GM18951 (cell line): ENCODE results near the gene ADAM19.
"Not testable (repeated sequence)": the region's sequence is repeated elsewhere in the genome, so short reads cannot be mapped to it uniquely, and the experiment has no call there.

Experiments
- POLR2A ChIP-seq: IDR thresholded peaks from 4 replicates; pipeline ENCODE4 v1.6.1; 2011; ENCODE audit warnings: mild to moderate bottlenecking; ENCODE audit not compliant: insufficient read length, insufficient read depth; ENCODE audit errors: extremely low read depth
- in situ Hi-C: fragments of 300-500 bp; cut with MboI; formaldehyde crosslinking; loops from one replicate; pipeline ENCODE4 v1.12.0; 2022; ENCODE audit warnings: low sequenced_read_pairs, mixed read lengths, inconsistent platforms; ENCODE audit not compliant: unreplicated experiment

ADAM19 gene

DNA sequence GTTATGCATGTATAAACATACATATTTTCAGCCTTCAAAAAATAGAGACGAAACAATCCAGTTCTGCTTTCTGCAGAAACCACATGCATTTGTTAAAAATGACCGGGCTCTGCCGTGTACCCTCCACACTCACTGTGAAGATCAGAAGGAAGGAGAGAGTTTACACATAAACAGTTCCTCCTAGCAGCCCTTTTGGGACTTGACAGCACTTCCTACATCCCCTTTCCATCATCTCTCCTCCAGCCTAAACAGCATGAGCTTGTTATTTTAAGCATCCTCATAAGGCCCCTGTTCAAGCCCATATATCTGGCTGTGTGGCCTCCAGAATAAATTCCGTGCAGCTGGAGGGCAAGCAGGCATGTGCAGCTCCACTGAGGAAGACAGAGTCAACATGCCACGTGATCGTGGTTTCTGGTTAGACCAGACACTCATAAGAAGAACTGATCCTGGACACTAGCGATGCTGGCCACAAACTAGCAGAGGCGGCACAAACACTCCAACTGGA lies 73.4 kb downstream of the ADAM19 start:
- in situ Hi-C loops: no loop called here
- no peak for TF ChIP-seq POLR2A

- no peak for TF ChIP-seq POLR2A
- in situ Hi-C loops: no loop called here
Observed at GRCh38 chr5:157497875-157498611, 77.5 kb downstream of the ADAM19 start.

GRCh38 chr5:157496864-157497263 lies 78.7 kb downstream of the ADAM19 start:
- in situ Hi-C loops: no loop called here
- TF ChIP-seq POLR2A: no peak

DNA sequence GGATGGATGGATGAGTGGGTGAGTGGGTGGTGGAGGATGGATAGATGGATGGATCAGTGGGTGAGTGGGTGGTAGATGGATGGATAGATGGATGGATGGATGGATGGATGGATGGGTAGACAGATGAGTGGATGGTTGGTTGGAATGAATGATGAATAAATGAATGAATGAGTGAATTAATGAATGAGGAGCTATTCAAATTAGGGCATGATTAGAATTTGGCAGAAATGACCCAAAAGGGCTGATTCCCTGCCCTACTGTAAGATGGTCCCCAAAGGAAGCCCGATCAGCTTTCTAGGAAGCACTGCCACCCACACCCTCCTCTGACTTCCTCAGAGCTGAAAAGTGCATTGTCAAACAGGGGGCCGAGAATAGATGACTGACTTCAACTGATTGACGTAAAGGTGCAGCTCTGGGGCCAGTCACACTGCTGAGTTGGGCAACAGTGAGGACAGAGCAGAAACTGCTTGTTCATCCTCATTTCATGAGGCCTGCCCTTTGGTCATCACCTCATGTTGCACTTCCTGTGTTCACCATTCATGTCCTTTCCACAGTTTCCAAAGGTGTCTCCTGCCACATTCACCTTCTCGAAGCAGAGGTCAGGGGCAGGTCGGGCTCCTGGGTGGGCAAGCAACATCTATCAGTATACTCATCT lies 81.3 kb downstream of the ADAM19 start:
- TF ChIP-seq POLR2A: no peak
- in situ Hi-C loops: no loop called here

DNA sequence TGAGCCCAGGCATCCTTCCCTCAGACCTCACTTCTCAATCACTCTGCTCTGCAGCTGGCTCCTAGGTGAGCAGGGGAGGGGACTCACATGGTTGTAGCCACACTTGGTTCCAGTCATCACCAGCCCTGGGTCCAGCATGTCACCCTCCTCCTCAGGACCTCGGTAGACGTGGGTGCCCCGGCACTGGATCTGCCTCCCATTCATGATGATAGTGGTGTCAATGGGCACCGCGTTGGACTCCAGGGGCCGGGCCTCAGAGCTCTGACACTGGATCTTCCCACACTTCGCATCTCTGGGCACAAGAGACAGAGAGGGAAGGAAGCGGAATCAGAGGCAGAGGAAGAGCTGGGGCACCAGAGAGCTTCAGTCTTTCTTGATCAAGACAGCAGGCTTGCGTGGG lies 82.7 kb downstream of the ADAM19 start:
- in situ Hi-C loops: no loop called here
- no peak for TF ChIP-seq POLR2A

GRCh38 chr5:157491471-157491995 lies 84.0 kb downstream of the ADAM19 start:
- in situ Hi-C loops: no loop called here
- no peak for TF ChIP-seq POLR2A

- TF ChIP-seq POLR2A: no peak
Observed at GRCh38 chr5:157487358-157487757, 88.2 kb downstream of the ADAM19 start.

GRCh38 chr5:157486861-157487260 lies 88.7 kb downstream of the ADAM19 start:
- in situ Hi-C loops: no loop called here
- no peak for TF ChIP-seq POLR2A

More at GRCh38 chr5:157487358-157487757, 88.2 kb downstream of the ADAM19 start:
- in situ Hi-C loops: no loop called here

DNA sequence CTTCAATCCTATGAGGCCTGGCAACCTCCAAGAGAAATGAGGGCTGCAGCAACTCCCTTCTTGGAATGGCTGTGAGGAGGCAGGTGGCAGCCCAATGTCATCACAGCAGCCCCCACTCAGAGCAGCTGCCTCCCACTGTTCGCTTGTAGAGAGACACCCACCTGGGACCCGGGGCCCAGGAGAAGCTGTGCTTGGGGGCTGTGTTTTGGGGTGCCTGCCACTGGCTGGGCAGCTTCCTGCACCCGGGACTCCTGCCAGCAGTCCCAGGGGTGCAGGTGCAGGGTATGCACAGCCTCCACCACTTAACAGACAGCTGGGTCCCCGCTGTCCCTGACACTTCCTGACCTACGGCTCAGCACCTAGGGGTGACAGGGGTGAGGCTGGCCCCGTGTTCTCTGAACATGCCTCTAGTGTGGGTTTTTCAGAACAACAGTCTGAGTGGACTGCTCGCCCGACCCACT lies 89.3 kb downstream of the ADAM19 start:
- in situ Hi-C loops: no loop called here

GRCh38 chr5:157485811-157486210 lies 89.8 kb downstream of the ADAM19 start:
- TF ChIP-seq POLR2A: no peak
- in situ Hi-C loops: no loop called here

More for the DNA sequence above, 89.3 kb downstream of the ADAM19 start:
- TF ChIP-seq POLR2A: no peak

DNA sequence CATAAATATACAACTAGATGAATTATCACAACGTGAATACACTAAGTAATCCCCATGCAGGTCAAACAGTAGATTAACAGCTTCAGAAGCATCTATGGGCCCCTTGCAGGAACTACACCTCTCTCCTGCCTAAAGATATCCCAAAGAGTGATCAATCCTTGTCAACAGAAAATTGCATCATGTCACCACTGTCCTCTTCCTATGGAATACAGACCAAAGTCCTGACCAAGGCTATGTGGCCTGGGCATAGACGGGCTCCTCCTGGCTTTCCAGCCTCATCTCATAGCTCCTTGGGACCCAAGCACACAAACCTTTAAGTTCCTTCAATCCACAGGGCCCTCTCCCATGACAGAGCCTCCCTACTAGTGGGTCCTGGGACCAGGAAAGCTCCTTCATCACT lies 90.2 kb downstream of the ADAM19 start:
- no peak for TF ChIP-seq POLR2A
- in situ Hi-C loops: no loop called here

GRCh38 chr5:157484768-157485167 lies 90.8 kb downstream of the ADAM19 start:
- in situ Hi-C loops: no loop called here
- TF ChIP-seq POLR2A: no peak

GRCh38 chr5:157482702-157483101 lies 92.9 kb downstream of the ADAM19 start:
- in situ Hi-C loops: not testable (repeated sequence)

DNA sequence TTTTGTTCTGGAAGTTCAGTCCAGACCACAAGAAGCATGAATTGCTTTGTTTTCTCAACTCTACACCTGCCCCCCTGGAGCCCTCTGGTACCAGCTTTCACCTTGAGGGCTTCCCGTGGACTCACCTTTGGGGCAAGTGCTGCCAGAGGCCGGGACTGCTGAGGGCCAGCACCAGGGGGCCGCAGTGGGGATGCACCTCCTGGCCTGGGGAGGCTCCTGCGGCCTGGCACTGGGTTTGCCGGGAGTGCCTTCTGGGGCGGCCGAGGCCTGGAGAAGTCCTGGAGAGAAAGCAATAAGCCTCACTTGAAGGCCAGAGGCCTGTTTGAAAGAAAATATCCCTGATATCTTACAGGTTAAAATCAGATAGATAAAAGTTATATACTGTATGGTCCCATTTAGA lies 93.9 kb downstream of the ADAM19 start:
- in situ Hi-C loops: no loop called here
- TF ChIP-seq POLR2A: no peak

DNA sequence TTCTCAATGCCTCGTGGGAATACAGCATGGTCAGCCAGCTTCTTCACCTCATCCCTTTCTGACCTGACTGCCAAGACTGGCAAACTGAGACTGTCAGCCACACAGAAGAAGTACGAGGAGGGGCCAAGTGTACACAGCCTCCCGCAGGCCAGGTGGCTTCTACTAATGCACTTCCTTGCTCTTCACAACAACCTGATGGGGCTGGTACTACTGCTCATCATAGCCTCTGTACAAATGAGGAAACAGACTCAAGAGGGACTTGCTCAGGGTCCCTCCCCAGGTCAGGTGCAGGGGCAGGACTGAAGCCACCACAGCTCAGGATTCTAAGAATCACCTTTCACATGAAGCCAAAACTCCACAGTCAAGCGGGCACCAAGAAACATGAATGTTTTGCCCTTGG lies 94.3 kb downstream of the ADAM19 start:
- no peak for TF ChIP-seq POLR2A
- in situ Hi-C loops: no loop called here
